Activated naive CD8-positive, alpha-beta T cell treated with anti-CD3 and anti-CD28 coated beads, Interleukin-2, amount 10 ng/mL, durations not matched to agents 7 days and 5 days (primary cell): ENCODE results near the gene FAM168A. TPM values are rescaled to one million over a fixed set of nuclear protein-coding genes. Genes with fewer than 3 reads are reported as not detected.
"Not testable (repeated sequence)": the region's sequence is repeated elsewhere in the genome, so short reads cannot be mapped to it uniquely, and the experiment has no call there.

Source experiments
- ATAC-seq: fragments of 150-1000 bp; cut with Tn5 transposase; one replicate; pipeline ENCODE4 v1.10.0; 2021; ENCODE audit warnings: low read depth, moderate library complexity
- POLR2A ChIA-PET: fragments of 350-600 bp; sonication (Branson Sonifier 250); formaldehyde crosslinking; loops from one replicate; lab custom pipeline; 2021; ENCODE audit warnings: antibody characterized with exemption; lab: Charles Lee
- DNase-seq: peaks from one replicate; pipeline ENCODE4 v3.0.0; 2021
- H3K27ac Mint-ChIP-seq: one replicate; pipeline ENCODE4 v1.8.0; 2022; ENCODE audit warnings: mild to moderate bottlenecking, mixed read lengths
- H3K27me3 Mint-ChIP-seq: one replicate; pipeline ENCODE4 v1.8.0; 2022; ENCODE audit warnings: mild to moderate bottlenecking, moderate library complexity, mixed read lengths
- H3K36me3 Mint-ChIP-seq: one replicate; pipeline ENCODE4 v1.8.0; 2021; ENCODE audit warnings: mild to moderate bottlenecking, mixed read lengths
- H3K4me1 Mint-ChIP-seq: one replicate; pipeline ENCODE4 v1.8.0; 2021; ENCODE audit warnings: mixed read lengths
- H3K4me3 Mint-ChIP-seq: one replicate; pipeline ENCODE4 v1.8.0; 2022; ENCODE audit warnings: mild to moderate bottlenecking, moderate library complexity, mixed read lengths
- H3K9me3 Mint-ChIP-seq: one replicate; pipeline ENCODE4 v1.8.0; 2021; ENCODE audit warnings: mixed read lengths
- total RNA-seq, 2 experiments: library from RNA; stranded (reverse); gene quantifications; one replicate each; pipeline ENCODE4 v1.2.3, GENCODE V29; 2021

FAM168A gene
- total RNA-seq, 2 experiments from 2014 or later: 27.3 to 31.0 TPM

- POLR2A ChIA-PET: no interaction called here
- no peak overlapping the region for H3K4me3 Mint-ChIP-seq
- H3K4me1 Mint-ChIP-seq: peaks cover 4% of the 10 kb centered on the region
- DNase-seq (no peak), ATAC-seq (no peak)
- peaks cover 16% of the 10 kb centered on the region for H3K36me3 Mint-ChIP-seq
- no peaks in the 10 kb centered on the region for H3K9me3 Mint-ChIP-seq
- H3K27me3 Mint-ChIP-seq: no peaks in the 10 kb centered on the region
- no peak overlapping the region for H3K27ac Mint-ChIP-seq
These were observed 134.6 kb downstream of the FAM168A start for GRCh38 chr11:73463359-73463758.

- no peak for DNase-seq
- POLR2A ChIA-PET: no interaction called here
- Mint-ChIP-seq H3K27ac (no peak overlapping the region), H3K36me3 (peaks cover 14% of the 10 kb centered on the region), H3K4me1 (peaks cover 4% of the 10 kb centered on the region), H3K9me3 (no peaks in the 10 kb centered on the region), H3K4me3 (no peak overlapping the region), H3K27me3 (no peaks in the 10 kb centered on the region)
- ATAC-seq: no peak
These were observed 135.9 kb downstream of the FAM168A start for GRCh38 chr11:73461964-73462363.

- POLR2A ChIA-PET: no interaction called here
- no peak for DNase-seq
- peaks cover 12% of the 10 kb centered on the region for H3K36me3 Mint-ChIP-seq
- no peak for ATAC-seq
- H3K27me3 Mint-ChIP-seq: no peaks in the 10 kb centered on the region
- H3K27ac Mint-ChIP-seq: no peak overlapping the region
- H3K9me3 Mint-ChIP-seq: no peaks in the 10 kb centered on the region
- peaks cover 4% of the 10 kb centered on the region for H3K4me1 Mint-ChIP-seq
- no peak overlapping the region for H3K4me3 Mint-ChIP-seq
These were observed 136.5 kb downstream of the FAM168A start for GRCh38 chr11:73461335-73461840.

- Mint-ChIP-seq H3K27me3 (no peaks in the 10 kb centered on the region), H3K4me1 (peaks cover 4% of the 10 kb centered on the region), H3K36me3 (peaks cover 9% of the 10 kb centered on the region), H3K9me3 (no peaks in the 10 kb centered on the region), H3K4me3 (no peak overlapping the region), H3K27ac (no peak overlapping the region)
- ATAC-seq: no peak
- no peak for DNase-seq
- POLR2A ChIA-PET: no interaction called here
These were observed 139.7 kb downstream of the FAM168A start for GRCh38 chr11:73458201-73458600.

- POLR2A ChIA-PET: no interaction called here
- Mint-ChIP-seq H3K27me3 (no peaks in the 10 kb centered on the region), H3K9me3 (no peaks in the 10 kb centered on the region), H3K36me3 (no peaks in the 10 kb centered on the region), H3K4me3 (no peak overlapping the region), H3K27ac (no peak overlapping the region), H3K4me1 (no peaks in the 10 kb centered on the region)
- no peak for DNase-seq
- no peak for ATAC-seq
These were observed 142.9 kb downstream of the FAM168A start for GRCh38 chr11:73454987-73455386.

- Mint-ChIP-seq H3K4me3 (no peak overlapping the region), H3K36me3 (no peaks in the 10 kb centered on the region), H3K9me3 (no peaks in the 10 kb centered on the region), H3K27ac (no peak overlapping the region), H3K27me3 (no peaks in the 10 kb centered on the region), H3K4me1 (no peaks in the 10 kb centered on the region)
- ATAC-seq (no peak), DNase-seq (no peak)
- POLR2A ChIA-PET: no interaction called here
These were observed 144.3 kb downstream of the FAM168A start for GRCh38 chr11:73453562-73453961.

GRCh38 chr11:73452726-73453125 is 145.2 kb downstream of the FAM168A start:
- POLR2A ChIA-PET: no interaction called here
- Mint-ChIP-seq H3K4me3 (no peak overlapping the region), H3K27me3 (no peaks in the 10 kb centered on the region), H3K4me1 (no peaks in the 10 kb centered on the region), H3K9me3 (peaks cover under 1% of the 10 kb centered on the region), H3K27ac (no peak overlapping the region), H3K36me3 (no peaks in the 10 kb centered on the region)
- ATAC-seq (no peak), DNase-seq (no peak)

- peaks cover 2% of the 10 kb centered on the region for H3K9me3 Mint-ChIP-seq
- POLR2A ChIA-PET: no interaction called here
- H3K4me3 Mint-ChIP-seq: no peak overlapping the region
- no peak for DNase-seq
- H3K36me3 Mint-ChIP-seq: peaks cover 3% of the 10 kb centered on the region
- no peak overlapping the region for H3K27ac Mint-ChIP-seq
- no peaks in the 10 kb centered on the region for H3K4me1 Mint-ChIP-seq
- H3K27me3 Mint-ChIP-seq: no peaks in the 10 kb centered on the region
- ATAC-seq: no peak
These were observed 146.0 kb downstream of the FAM168A start for GRCh38 chr11:73451896-73452295.

GRCh38 chr11:73446766-73447165 is 151.1 kb downstream of the FAM168A start:
- ATAC-seq: no peak
- Mint-ChIP-seq H3K9me3 (peaks cover 2% of the 10 kb centered on the region), H3K36me3 (peaks cover 3% of the 10 kb centered on the region), H3K4me1 (peaks cover 5% of the 10 kb centered on the region), H3K27me3 (no peaks in the 10 kb centered on the region), H3K27ac (no peak overlapping the region), H3K4me3 (no peak overlapping the region)
- no peak for DNase-seq
- POLR2A ChIA-PET: no interaction called here

- Mint-ChIP-seq H3K27ac (no peak overlapping the region), H3K4me1 (peaks cover 5% of the 10 kb centered on the region), H3K9me3 (peaks cover 2% of the 10 kb centered on the region), H3K4me3 (no peak overlapping the region), H3K36me3 (peaks cover 3% of the 10 kb centered on the region), H3K27me3 (no peaks in the 10 kb centered on the region)
- POLR2A ChIA-PET: no interaction called here
- ATAC-seq (no peak), DNase-seq (no peak)
These were observed 151.9 kb downstream of the FAM168A start for GRCh38 chr11:73445980-73446379.

- H3K4me3 Mint-ChIP-seq: no peak overlapping the region
- H3K4me1 Mint-ChIP-seq: no peaks in the 10 kb centered on the region
- H3K36me3 Mint-ChIP-seq: no peaks in the 10 kb centered on the region
- H3K27ac Mint-ChIP-seq: no peak overlapping the region
- POLR2A ChIA-PET: interaction anchor here (0.6 kb wide), 1 partner anchor 26 kb away, joined by 5 read pairs; no protein-coding TSS in a partner anchor
- DNase-seq (no peak), ATAC-seq (no peak)
- H3K9me3 Mint-ChIP-seq: no peaks in the 10 kb centered on the region
- H3K27me3 Mint-ChIP-seq: no peaks in the 10 kb centered on the region
These were observed 158.7 kb downstream of the FAM168A start for GRCh38 chr11:73439002-73439843.

- H3K36me3 Mint-ChIP-seq, ATAC-seq, H3K9me3 Mint-ChIP-seq, H3K4me1 Mint-ChIP-seq, H3K4me3 Mint-ChIP-seq, DNase-seq, H3K27me3 Mint-ChIP-seq, H3K27ac Mint-ChIP-seq, POLR2A ChIA-PET: not testable (repeated sequence)
These were observed 161.1 kb downstream of the FAM168A start for GRCh38 chr11:73436859-73437258.

GRCh38 chr11:73431396-73431795 is 166.5 kb downstream of the FAM168A start:
- Mint-ChIP-seq H3K27me3 (no peaks in the 10 kb centered on the region), H3K27ac (no peak overlapping the region), H3K4me1 (peaks cover 10% of the 10 kb centered on the region), H3K4me3 (no peak overlapping the region), H3K9me3 (no peaks in the 10 kb centered on the region), H3K36me3 (peaks cover 5% of the 10 kb centered on the region)
- no peak for ATAC-seq
- POLR2A ChIA-PET: no interaction called here
- no peak for DNase-seq

- H3K4me3 Mint-ChIP-seq: no peak overlapping the region
- no peak for DNase-seq
- peaks cover 10% of the 10 kb centered on the region for H3K4me1 Mint-ChIP-seq
- H3K36me3 Mint-ChIP-seq: peaks cover 5% of the 10 kb centered on the region
- POLR2A ChIA-PET: no interaction called here
- no peak overlapping the region for H3K27ac Mint-ChIP-seq
- H3K27me3 Mint-ChIP-seq: no peaks in the 10 kb centered on the region
- H3K9me3 Mint-ChIP-seq: no peaks in the 10 kb centered on the region
- no peak for ATAC-seq
These were observed 167.6 kb downstream of the FAM168A start for GRCh38 chr11:73430326-73430725.
